Measurements from ENCODE around the gene HSPB6. TPM values are rescaled to one million over a fixed set of nuclear protein-coding genes. Genes with fewer than 3 reads are reported as not detected.
A peak's percentile ranks its signal among the peaks of the same experiment; 100 is the strongest.

Gene HSPB6
- total RNA-seq, 1 donor from 2014 or later: 0.64 TPM

- H3K4me1 Mint-ChIP-seq (ENCODE audit: unreplicated experiment): peaks cover 26% of the 10 kb centered on the region
- H3K27me3 Mint-ChIP-seq (ENCODE audit: unreplicated experiment): no peaks in the 10 kb centered on the region
- peak overlapping the region; percentile 98 for H3K27ac Mint-ChIP-seq (ENCODE audit: unreplicated experiment)
- peak overlapping the region; percentile 91 for H3K4me3 Mint-ChIP-seq (ENCODE audit: unreplicated experiment)
- H3K9me3 Mint-ChIP-seq (ENCODE audit: unreplicated experiment): no peaks in the 10 kb centered on the region
- no peak for DNase-seq (ENCODE audit: extremely low spot score, unreplicated experiment)
- TF ChIP-seq CTCF (IDR thresholded peaks at IDR 0.05): no peak
- peaks cover 2% of the 10 kb centered on the region for H3K36me3 Mint-ChIP-seq (ENCODE audit: unreplicated experiment)
Observed at GRCh38 chr19:35715981-35716800, 40.6 kb downstream of the HSPB6 start.

- Mint-ChIP-seq H3K4me3 (ENCODE audit: unreplicated experiment) (no peak overlapping the region), H3K9me3 (ENCODE audit: unreplicated experiment) (no peaks in the 10 kb centered on the region), H3K27ac (ENCODE audit: unreplicated experiment) (no peak overlapping the region), H3K36me3 (ENCODE audit: unreplicated experiment) (peaks cover 2% of the 10 kb centered on the region), H3K27me3 (ENCODE audit: unreplicated experiment) (no peaks in the 10 kb centered on the region), H3K4me1 (ENCODE audit: unreplicated experiment) (peaks cover 26% of the 10 kb centered on the region)
- no peak for TF ChIP-seq CTCF (IDR thresholded peaks at IDR 0.05)
- no peak for DNase-seq (ENCODE audit: extremely low spot score, unreplicated experiment)
Observed at GRCh38 chr19:35715355-35715809, 41.4 kb downstream of the HSPB6 start.

GRCh38 chr19:35714601-35715354, 42.1 kb downstream of the HSPB6 start:
- H3K27me3 Mint-ChIP-seq (ENCODE audit: unreplicated experiment): no peaks in the 10 kb centered on the region
- peak overlapping the region; percentile 38 for H3K4me3 Mint-ChIP-seq (ENCODE audit: unreplicated experiment)
- H3K27ac Mint-ChIP-seq (ENCODE audit: unreplicated experiment): no peak overlapping the region
- DNase-seq (ENCODE audit: extremely low spot score, unreplicated experiment): no peak
- no peaks in the 10 kb centered on the region for H3K9me3 Mint-ChIP-seq (ENCODE audit: unreplicated experiment)
- no peak for TF ChIP-seq CTCF (IDR thresholded peaks at IDR 0.05)
- peaks cover 25% of the 10 kb centered on the region for H3K4me1 Mint-ChIP-seq (ENCODE audit: unreplicated experiment)
- no peaks in the 10 kb centered on the region for H3K36me3 Mint-ChIP-seq (ENCODE audit: unreplicated experiment)

- H3K27ac Mint-ChIP-seq (ENCODE audit: unreplicated experiment): no peak overlapping the region
- TF ChIP-seq CTCF (IDR thresholded peaks at IDR 0.05): no peak
- no peaks in the 10 kb centered on the region for H3K9me3 Mint-ChIP-seq (ENCODE audit: unreplicated experiment)
- H3K27me3 Mint-ChIP-seq (ENCODE audit: unreplicated experiment): no peaks in the 10 kb centered on the region
- H3K4me3 Mint-ChIP-seq (ENCODE audit: unreplicated experiment): no peak overlapping the region
- no peaks in the 10 kb centered on the region for H3K36me3 Mint-ChIP-seq (ENCODE audit: unreplicated experiment)
- DNase-seq (ENCODE audit: extremely low spot score, unreplicated experiment): no peak
- H3K4me1 Mint-ChIP-seq (ENCODE audit: unreplicated experiment): peaks cover 19% of the 10 kb centered on the region
Observed at GRCh38 chr19:35713904-35714495, 42.8 kb downstream of the HSPB6 start.

GRCh38 chr19:35713506-35713850, 43.4 kb downstream of the HSPB6 start:
- TF ChIP-seq CTCF (IDR thresholded peaks at IDR 0.05): no peak
- Mint-ChIP-seq H3K27me3 (ENCODE audit: unreplicated experiment) (no peaks in the 10 kb centered on the region), H3K4me3 (ENCODE audit: unreplicated experiment) (no peak overlapping the region), H3K4me1 (ENCODE audit: unreplicated experiment) (peaks cover 16% of the 10 kb centered on the region), H3K9me3 (ENCODE audit: unreplicated experiment) (no peaks in the 10 kb centered on the region), H3K27ac (ENCODE audit: unreplicated experiment) (no peak overlapping the region), H3K36me3 (ENCODE audit: unreplicated experiment) (no peaks in the 10 kb centered on the region)
- no peak for DNase-seq (ENCODE audit: extremely low spot score, unreplicated experiment)
